ENCODE measurements around the gene CH25H. TPM values are rescaled to one million over a fixed set of nuclear protein-coding genes. Genes with fewer than 3 reads are reported as not detected.
A peak's percentile ranks its signal among the peaks of the same experiment; 100 is the strongest.

The CH25H gene
- total and polyA plus RNA-seq, 2 donors from 2014 or later = 1.2 to 3.2 TPM

DNA sequence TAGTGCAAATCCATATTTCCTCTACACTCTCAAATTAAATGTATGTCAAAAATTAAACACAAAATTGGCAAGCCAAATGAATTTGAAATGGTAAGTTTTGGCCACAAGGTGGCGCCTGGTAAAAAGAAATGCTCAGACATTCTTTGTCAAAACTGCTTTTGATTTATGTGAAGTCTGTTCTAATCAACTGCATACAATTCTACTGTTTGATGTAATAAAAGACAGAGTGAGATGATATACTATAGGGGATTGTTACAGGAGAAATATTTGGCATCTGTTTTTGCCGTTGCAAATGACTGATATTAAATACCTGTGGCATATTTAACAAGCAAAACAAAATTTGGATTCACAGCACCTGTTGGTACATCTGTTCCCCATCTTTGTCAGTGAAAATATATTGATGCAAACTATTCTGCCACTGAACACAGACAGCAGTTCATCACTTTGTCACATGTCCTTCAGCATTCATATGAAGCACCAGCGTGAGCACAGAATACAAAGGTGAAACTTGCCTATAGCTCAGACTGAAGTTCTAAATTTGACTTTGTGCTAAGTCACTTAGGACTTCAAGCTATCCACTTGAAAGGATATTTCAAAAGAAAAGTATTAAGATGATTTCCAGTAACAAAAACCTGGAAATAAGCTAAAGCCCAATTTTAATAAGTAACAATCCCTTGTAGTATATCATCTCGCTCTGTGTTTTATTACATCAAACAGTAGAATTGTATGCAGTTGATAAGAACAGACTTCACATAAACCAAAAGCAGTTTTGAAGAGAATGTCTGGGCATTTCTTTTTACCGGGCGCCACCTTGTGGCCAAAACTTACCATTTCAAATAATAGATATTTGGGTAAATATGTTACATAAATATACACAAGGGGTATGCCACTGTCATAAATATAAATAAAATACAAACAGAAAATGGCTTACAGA is 10.2 kb upstream of the CH25H start:
- intact Hi-C loops (cut with DNase I) = loop anchor here (5.0 kb wide), 1 partner anchor 280 kb away; no protein-coding TSS in a partner anchor
- FAIRE-seq = peak; percentile 98
- no peak overlapping the region for H3K4me3 ChIP-seq (ENCODE audit: low read length in 3 of 3)
- peak overlapping the region in 1 of 2 donors; percentile 40 for H3K27ac ChIP-seq (ENCODE audit: low read depth in 2 of 2, low read length in 2 of 2)
- peak in 3 of 5 donors; percentile 48 to 78 (median 65) for DNase-seq
- H3K4me1 ChIP-seq (ENCODE audit: control insufficient read depth in 2 of 3, insufficient read depth in 2 of 3, low read depth in 1 of 3, low read length in 3 of 3) = peaks cover 0 to 3% (median 0%) of the 10 kb centered on the region in 3 donors
- peak overlapping the region in 1 of 3 donors; percentile 12 for H3K9ac ChIP-seq (ENCODE audit: low read length in 3 of 3)
- no peaks in the 10 kb centered on the region for H3K9me3 ChIP-seq (ENCODE audit: control insufficient read depth in 2 of 3, insufficient read depth in 1 of 3, low read length in 3 of 3)
- peak; percentile 77 for TF ChIP-seq CTCF (IDR thresholded peaks at IDR 0.05; ENCODE audit: borderline replicate concordance, extremely low read depth, insufficient read depth)
- no peaks in the 10 kb centered on the region for H3K27me3 ChIP-seq (ENCODE audit: control insufficient read depth, insufficient read depth, low read length)
- H3K36me3 ChIP-seq (ENCODE audit: control insufficient read depth in 2 of 3, insufficient read depth in 3 of 3, low read length in 3 of 3) = peaks cover 0 to 5% (median 2%) of the 10 kb centered on the region in 3 donors

DNA sequence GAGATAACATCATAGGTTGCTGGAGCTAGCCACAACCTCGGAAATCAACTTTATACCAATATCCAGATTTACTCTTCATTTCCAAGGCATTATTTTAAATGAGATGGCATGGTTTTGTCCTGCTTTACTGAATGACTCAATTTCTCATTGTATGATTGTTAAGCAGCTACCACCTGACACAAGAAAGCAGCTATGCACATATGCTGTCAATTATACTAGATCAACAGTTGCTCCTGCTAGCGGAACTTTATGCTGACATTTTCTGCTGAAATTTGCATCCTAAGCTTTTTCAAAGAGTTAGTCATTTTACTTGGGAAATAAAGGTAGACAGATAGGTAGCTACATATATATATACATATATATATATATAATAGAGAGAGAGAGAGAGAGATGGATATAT is 8.9 kb upstream of the CH25H start:
- no peak overlapping the region for H3K27ac ChIP-seq (ENCODE audit: low read depth in 2 of 2, low read length in 2 of 2)
- peaks cover 0 to 3% (median 0%) of the 10 kb centered on the region in 3 donors for H3K4me1 ChIP-seq (ENCODE audit: control insufficient read depth in 2 of 3, insufficient read depth in 2 of 3, low read depth in 1 of 3, low read length in 3 of 3)
- no peaks in the 10 kb centered on the region for H3K27me3 ChIP-seq (ENCODE audit: control insufficient read depth, insufficient read depth, low read length)
- TF ChIP-seq CTCF (IDR thresholded peaks at IDR 0.05; ENCODE audit: borderline replicate concordance, extremely low read depth, insufficient read depth) = no peak
- peaks cover 0 to 5% (median 0%) of the 10 kb centered on the region in 3 donors for H3K36me3 ChIP-seq (ENCODE audit: control insufficient read depth in 2 of 3, insufficient read depth in 3 of 3, low read length in 3 of 3)
- no peaks in the 10 kb centered on the region for H3K9me3 ChIP-seq (ENCODE audit: control insufficient read depth in 2 of 3, insufficient read depth in 1 of 3, low read length in 3 of 3)
- DNase-seq (no peak), FAIRE-seq (no peak)
- H3K9ac ChIP-seq (ENCODE audit: low read length in 3 of 3) = no peak overlapping the region
- intact Hi-C loops (cut with DNase I) = loop anchor here (5.0 kb wide), 1 partner anchor 279 kb away; no protein-coding TSS in a partner anchor
- H3K4me3 ChIP-seq (ENCODE audit: low read length in 3 of 3) = no peak overlapping the region

DNA sequence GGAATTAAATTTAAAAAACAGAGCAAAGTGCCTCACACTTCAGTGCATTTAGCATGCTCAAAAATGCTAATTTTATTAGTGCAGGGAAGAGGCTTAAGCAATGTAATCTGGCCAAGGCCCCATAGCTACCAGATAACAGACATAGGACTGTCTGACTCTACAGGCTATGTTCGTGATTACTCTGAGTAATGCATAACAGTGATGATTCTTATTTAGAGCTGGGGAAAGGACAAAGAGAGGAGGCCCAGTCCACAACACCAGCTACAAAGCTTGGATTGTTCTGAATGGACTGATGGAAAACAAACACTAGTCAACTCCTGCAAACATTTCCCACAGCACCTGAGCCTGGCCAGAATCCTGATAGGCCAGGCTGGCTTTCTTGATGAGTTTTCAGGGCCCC is 8.4 kb upstream of the CH25H start:
- TF ChIP-seq CTCF (IDR thresholded peaks at IDR 0.05; ENCODE audit: borderline replicate concordance, extremely low read depth, insufficient read depth) = no peak
- intact Hi-C loops (cut with DNase I) = loop anchor here (5.0 kb wide), 1 partner anchor 278 kb away; no protein-coding TSS in a partner anchor
- no peak overlapping the region for H3K4me3 ChIP-seq (ENCODE audit: low read length in 3 of 3)
- H3K4me1 ChIP-seq (ENCODE audit: control insufficient read depth in 2 of 3, insufficient read depth in 2 of 3, low read depth in 1 of 3, low read length in 3 of 3) = peaks cover 0 to 3% (median 0%) of the 10 kb centered on the region in 3 donors
- H3K27me3 ChIP-seq (ENCODE audit: control insufficient read depth, insufficient read depth, low read length) = no peaks in the 10 kb centered on the region
- H3K27ac ChIP-seq (ENCODE audit: low read depth in 2 of 2, low read length in 2 of 2) = no peak overlapping the region
- no peak overlapping the region for H3K9ac ChIP-seq (ENCODE audit: low read length in 3 of 3)
- DNase-seq (no peak), FAIRE-seq (no peak)
- H3K36me3 ChIP-seq (ENCODE audit: control insufficient read depth in 2 of 3, insufficient read depth in 3 of 3, low read length in 3 of 3) = peaks cover 0 to 5% (median 0%) of the 10 kb centered on the region in 3 donors
- no peaks in the 10 kb centered on the region for H3K9me3 ChIP-seq (ENCODE audit: control insufficient read depth in 2 of 3, insufficient read depth in 1 of 3, low read length in 3 of 3)

All from kidney (tissue), 14 donors.